Activated CD8-positive, alpha-beta memory T cell treated with anti-CD3 and anti-CD28 coated beads, Interleukin-2, amount 50 U/mL, for 48 hours (primary cell): ENCODE measurements around the gene CNPY1.

ENCODE experiments used
- DNase-seq: peaks from one replicate; pipeline ENCODE4 v3.0.0-alpha.2; 2020

CNPY1 gene

GRCh38 chr7:155558351-155558750 lies 12.0 kb upstream of the CNPY1 start:
- DNase-seq, result no peak

- DNase-seq, result no peak
Measured at GRCh38 chr7:155557778-155558177, 11.4 kb upstream of the CNPY1 start.

GRCh38 chr7:155556763-155557162 lies 10.4 kb upstream of the CNPY1 start:
- DNase-seq, result no peak

GRCh38 chr7:155555116-155555695 lies 8.8 kb upstream of the CNPY1 start:
- no peak for DNase-seq

- DNase-seq, result no peak
Measured at GRCh38 chr7:155553871-155554270, 7.5 kb upstream of the CNPY1 start.

- DNase-seq, result no peak
Measured at GRCh38 chr7:155551785-155552611, 5.6 kb upstream of the CNPY1 start.

GRCh38 chr7:155550916-155551315 lies 4.6 kb upstream of the CNPY1 start:
- no peak for DNase-seq

GRCh38 chr7:155549226-155549625 lies 2.9 kb upstream of the CNPY1 start:
- DNase-seq, result no peak

GRCh38 chr7:155547161-155547791 lies 917 bp upstream of the CNPY1 start:
- no peak for DNase-seq

- DNase-seq, result no peak
Measured at GRCh38 chr7:155545348-155545747, 1.0 kb downstream of the CNPY1 start.

- DNase-seq, result no peak
Measured at GRCh38 chr7:155544485-155544884, 1.9 kb downstream of the CNPY1 start.

GRCh38 chr7:155543926-155544325 lies 2.4 kb downstream of the CNPY1 start:
- DNase-seq, result no peak

GRCh38 chr7:155543011-155543876 lies 3.1 kb downstream of the CNPY1 start:
- DNase-seq, result no peak

- DNase-seq, result no peak
Measured at GRCh38 chr7:155541986-155542675, 4.2 kb downstream of the CNPY1 start.

- DNase-seq, result no peak
Measured at GRCh38 chr7:155540553-155540952, 5.8 kb downstream of the CNPY1 start.

- no peak for DNase-seq
Measured at GRCh38 chr7:155538293-155538692, 8.1 kb downstream of the CNPY1 start.

- DNase-seq, result no peak
Measured at GRCh38 chr7:155536451-155536850, 9.9 kb downstream of the CNPY1 start.

- DNase-seq, result no peak
Measured at GRCh38 chr7:155534691-155535090, 11.7 kb downstream of the CNPY1 start.

- peak; percentile 76 for DNase-seq
Measured at GRCh38 chr7:155533827-155534690, 12.3 kb downstream of the CNPY1 start.

- peak; percentile 59 for DNase-seq
Measured at GRCh38 chr7:155533120-155533826, 13.1 kb downstream of the CNPY1 start.

- no peak for DNase-seq
Measured at GRCh38 chr7:155532792-155533119, 13.6 kb downstream of the CNPY1 start.
